HEK293 (cell line): ENCODE measurements around the gene DIP2A.

ENCODE experiments used
- CTCF ChIA-PET: fragments of 350-600 bp; formaldehyde crosslinking; extraction: SDS; loops from one replicate; lab custom pipeline; 2021; ENCODE audit warnings: antibody characterized with exemption; lab: Yijun Ruan, JAX
- POLR2A ChIA-PET: fragments of 300-600 bp; formaldehyde crosslinking; extraction: SDS; loops from one replicate; lab custom pipeline; 2020; ENCODE audit warnings: antibody characterized with exemption, inconsistent platforms; lab: Yijun Ruan, JAX
- H3K27ac ChIP-seq: fragments of 200-500 bp; sonication (Bioruptor generic); 2 replicates; pipeline ENCODE4 v1.5.1; 2014; ENCODE audit warnings: low read depth, low read length, control low read depth, inconsistent platforms; ENCODE audit errors: extremely low read depth
- H3K36me3 ChIP-seq, 2 experiments: fragments of 200-500 bp in 1 of 2; sonication (Bioruptor generic) in 1 of 2; 1 replicate in 1 of 2; 2 replicates in 1 of 2; pipeline ENCODE4 v1.5.1; 2014 to 2017; ENCODE audit warnings: inconsistent platforms in 2 of 2, low read length in 2 of 2; ENCODE audit not compliant: control insufficient read depth in 2 of 2, insufficient read depth in 1 of 2
- H3K4me1 ChIP-seq: fragments of 200-500 bp; sonication (Bioruptor generic); 2 replicates; pipeline ENCODE4 v1.5.1; 2014; ENCODE audit warnings: mild to moderate bottlenecking, low read length, inconsistent platforms; ENCODE audit not compliant: control insufficient read depth, insufficient read depth
- H3K4me3 ChIP-seq: 2 replicates; pipeline ENCODE4 v1.5.1; 2011; ENCODE audit warnings: low read depth, mild to moderate bottlenecking, control low read depth, low read length, moderate library complexity
- H3K9me3 ChIP-seq: fragments of 200-500 bp; sonication (Bioruptor generic); 2 replicates; pipeline ENCODE4 v1.5.1; 2014; ENCODE audit warnings: low read depth, low read length, inconsistent platforms; ENCODE audit not compliant: control insufficient read depth, insufficient read depth
- BCL11B ChIP-seq: fragments of 450-650 bp; formaldehyde crosslinking; IDR thresholded peaks from 2 replicates; pipeline ENCODE4 v1.5.1; 2016; ENCODE audit warnings: low read depth, missing biosample characterization, missing genetic modification characterization
- GLI2 ChIP-seq: fragments of 450-650 bp; formaldehyde crosslinking; IDR thresholded peaks from 2 replicates; pipeline ENCODE4; 2017; ENCODE audit warnings: missing biosample characterization, missing genetic modification characterization, low read depth, borderline replicate concordance
- KLF17 ChIP-seq: fragments of 450-650 bp; formaldehyde crosslinking; IDR thresholded peaks from 2 replicates; pipeline ENCODE4 v1.5.1; 2016; ENCODE audit warnings: missing biosample characterization, missing genetic modification characterization
- KLF9 ChIP-seq: fragments of 450-650 bp; formaldehyde crosslinking; IDR thresholded peaks from 2 replicates; pipeline ENCODE4 v1.5.1; 2016; ENCODE audit warnings: missing biosample characterization, missing genetic modification characterization, low read depth
- PRDM1 ChIP-seq: fragments of 450-650 bp; formaldehyde crosslinking; IDR thresholded peaks from 2 replicates; pipeline ENCODE4; 2016; ENCODE audit warnings: missing biosample characterization, missing genetic modification characterization
- PRDM6 ChIP-seq: fragments of 450-650 bp; formaldehyde crosslinking; IDR thresholded peaks from 2 replicates; pipeline ENCODE4 v1.5.1; 2017; ENCODE audit warnings: missing biosample characterization, missing genetic modification characterization
- SP2 ChIP-seq: fragments of 450-650 bp; formaldehyde crosslinking; IDR thresholded peaks from 2 replicates; pipeline ENCODE4 v1.5.1; 2016; ENCODE audit warnings: missing biosample characterization, missing genetic modification characterization
- ZBTB10 ChIP-seq: fragments of 450-650 bp; formaldehyde crosslinking; IDR thresholded peaks from 2 replicates; pipeline ENCODE4 v1.5.1; 2016; ENCODE audit warnings: missing biosample characterization, missing genetic modification characterization
- ZBTB17 ChIP-seq: fragments of 450-650 bp; formaldehyde crosslinking; IDR thresholded peaks from 2 replicates; pipeline ENCODE4 v1.5.1; 2016; ENCODE audit warnings: missing biosample characterization, missing genetic modification characterization
- ZEB2 ChIP-seq: fragments of 450-650 bp; formaldehyde crosslinking; IDR thresholded peaks from 2 replicates; pipeline ENCODE4 v1.5.1; 2016; ENCODE audit warnings: missing biosample characterization, missing genetic modification characterization
- ZIC2 ChIP-seq: fragments of 450-650 bp; formaldehyde crosslinking; IDR thresholded peaks from 2 replicates; pipeline ENCODE4 v1.5.1; 2016; ENCODE audit warnings: missing biosample characterization, missing genetic modification characterization
- ZNF302 ChIP-seq: fragments of 450-650 bp; formaldehyde crosslinking; IDR thresholded peaks from 2 replicates; pipeline ENCODE4 v1.5.1; 2016; ENCODE audit warnings: missing biosample characterization, missing genetic modification characterization, low read depth
- ZNF433 ChIP-seq: fragments of 450-650 bp; formaldehyde crosslinking; IDR thresholded peaks from 2 replicates; pipeline ENCODE4 v1.5.1; 2016; ENCODE audit warnings: missing biosample characterization, missing genetic modification characterization, low read depth
- ZNF449 ChIP-seq: fragments of 450-650 bp; formaldehyde crosslinking; IDR thresholded peaks from 2 replicates; pipeline ENCODE4 v1.5.1; 2017; ENCODE audit warnings: missing biosample characterization, mild to moderate bottlenecking, missing genetic modification characterization, moderate library complexity
- ZNF48 ChIP-seq: fragments of 450-650 bp; formaldehyde crosslinking; IDR thresholded peaks from 2 replicates; pipeline ENCODE4 v1.5.1; 2016; ENCODE audit warnings: missing biosample characterization, missing genetic modification characterization
- ZNF501 ChIP-seq: fragments of 450-650 bp; formaldehyde crosslinking; IDR thresholded peaks from 2 replicates; pipeline ENCODE4 v1.5.1; 2016; ENCODE audit warnings: missing biosample characterization, missing genetic modification characterization
- ZNF670 ChIP-seq: fragments of 450-650 bp; formaldehyde crosslinking; IDR thresholded peaks from 2 replicates; pipeline ENCODE4 v1.5.1; 2016; ENCODE audit warnings: missing biosample characterization, missing genetic modification characterization, low read depth
- ZNF701 ChIP-seq: fragments of 450-650 bp; formaldehyde crosslinking; IDR thresholded peaks from 2 replicates; pipeline ENCODE4 v1.5.1; 2016; ENCODE audit warnings: missing biosample characterization, missing genetic modification characterization
- ZNF768 ChIP-seq: fragments of 450-650 bp; formaldehyde crosslinking; IDR thresholded peaks from 2 replicates; pipeline ENCODE4 v1.5.1; 2018; ENCODE audit warnings: missing biosample characterization, mild to moderate bottlenecking, missing genetic modification characterization
- ZNF785 ChIP-seq: fragments of 450-650 bp; formaldehyde crosslinking; IDR thresholded peaks from 2 replicates; pipeline ENCODE4 v1.5.1; 2016; ENCODE audit warnings: missing biosample characterization, missing genetic modification characterization
- ZSCAN16 ChIP-seq: fragments of 450-650 bp; formaldehyde crosslinking; IDR thresholded peaks from 2 replicates; pipeline ENCODE4 v1.5.1; 2016; ENCODE audit warnings: missing biosample characterization, missing genetic modification characterization
- TF ChIP-seq, protein P1 (sequence below): fragments of 450-650 bp; formaldehyde crosslinking; IDR thresholded peaks from 2 replicates; pipeline ENCODE4 v1.5.1; 2017; ENCODE audit warnings: missing biosample characterization, missing genetic modification characterization
- TF ChIP-seq, protein P2 (sequence below): fragments of 450-650 bp; formaldehyde crosslinking; IDR thresholded peaks from 2 replicates; pipeline ENCODE4 v1.5.1; 2016; ENCODE audit warnings: missing biosample characterization, missing genetic modification characterization

The DIP2A gene

GRCh38 chr21:46459356-46460112 is 843 bp downstream of the DIP2A start:
- H3K9me3 ChIP-seq: no peaks in the 10 kb centered on the region
- POLR2A ChIA-PET: interaction anchor here (0.5 to 2.5 kb wide), 3 partner anchors 11 to 176 kb away, joined by 4 to 11 read pairs (median 4); partner anchors contain the start of gene PRMT2
- CTCF ChIA-PET: interaction anchor here (1.6 kb wide), 1 partner anchor 10 kb away, joined by 8 read pairs; no protein-coding TSS in a partner anchor
- peak overlapping the region; percentile 86 for H3K4me3 ChIP-seq
- peak overlapping the region; percentile 72; the same call in 1 of the 2 replicates for H3K27ac ChIP-seq
- H3K4me1 ChIP-seq: 0 out of 2 replicates have a peak, but pooled peaks cover 3% of the 10 kb centered on the region
- H3K36me3 ChIP-seq: peaks cover 15 to 36% of the 10 kb centered on the region in 2 experiments; a peak in 2 of 3 replicates
- no peak for TF ChIP-seq ZNF48 (tag by site-specific recombination)
- TF ChIP-seq KLF9: peak; percentile 11; the same call in 1 of the 2 replicates
- TF ChIP-seq ZNF501 (tag by site-specific recombination): no peak
- no peak for TF ChIP-seq ZNF670 (tag by site-specific recombination)
- no peak for TF ChIP-seq ZBTB17 (tag by site-specific recombination)
- TF ChIP-seq PRDM6 (tag by site-specific recombination): no peak
- no peak for TF ChIP-seq ZSCAN16 (tag by site-specific recombination)
- peak; percentile 47; the same call in 1 of the 2 replicates for TF ChIP-seq ZEB2 (tag by site-specific recombination)
- TF ChIP-seq PRDM1 (tag by site-specific recombination): no peak
- TF ChIP-seq KLF17 (tag by site-specific recombination): no peak
- TF ChIP-seq, protein P1, sequence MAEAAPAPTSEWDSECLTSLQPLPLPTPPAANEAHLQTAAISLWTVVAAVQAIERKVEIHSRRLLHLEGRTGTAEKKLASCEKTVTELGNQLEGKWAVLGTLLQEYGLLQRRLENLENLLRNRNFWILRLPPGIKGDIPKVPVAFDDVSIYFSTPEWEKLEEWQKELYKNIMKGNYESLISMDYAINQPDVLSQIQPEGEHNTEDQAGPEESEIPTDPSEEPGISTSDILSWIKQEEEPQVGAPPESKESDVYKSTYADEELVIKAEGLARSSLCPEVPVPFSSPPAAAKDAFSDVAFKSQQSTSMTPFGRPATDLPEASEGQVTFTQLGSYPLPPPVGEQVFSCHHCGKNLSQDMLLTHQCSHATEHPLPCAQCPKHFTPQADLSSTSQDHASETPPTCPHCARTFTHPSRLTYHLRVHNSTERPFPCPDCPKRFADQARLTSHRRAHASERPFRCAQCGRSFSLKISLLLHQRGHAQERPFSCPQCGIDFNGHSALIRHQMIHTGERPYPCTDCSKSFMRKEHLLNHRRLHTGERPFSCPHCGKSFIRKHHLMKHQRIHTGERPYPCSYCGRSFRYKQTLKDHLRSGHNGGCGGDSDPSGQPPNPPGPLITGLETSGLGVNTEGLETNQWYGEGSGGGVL (tag by site-specific recombination): no peak
- TF ChIP-seq ZBTB10 (tag by site-specific recombination): 0 out of 2 replicates have a peak, but pooled peaks have one; percentile 20
- no peak for TF ChIP-seq ZNF701
- TF ChIP-seq, protein P2, sequence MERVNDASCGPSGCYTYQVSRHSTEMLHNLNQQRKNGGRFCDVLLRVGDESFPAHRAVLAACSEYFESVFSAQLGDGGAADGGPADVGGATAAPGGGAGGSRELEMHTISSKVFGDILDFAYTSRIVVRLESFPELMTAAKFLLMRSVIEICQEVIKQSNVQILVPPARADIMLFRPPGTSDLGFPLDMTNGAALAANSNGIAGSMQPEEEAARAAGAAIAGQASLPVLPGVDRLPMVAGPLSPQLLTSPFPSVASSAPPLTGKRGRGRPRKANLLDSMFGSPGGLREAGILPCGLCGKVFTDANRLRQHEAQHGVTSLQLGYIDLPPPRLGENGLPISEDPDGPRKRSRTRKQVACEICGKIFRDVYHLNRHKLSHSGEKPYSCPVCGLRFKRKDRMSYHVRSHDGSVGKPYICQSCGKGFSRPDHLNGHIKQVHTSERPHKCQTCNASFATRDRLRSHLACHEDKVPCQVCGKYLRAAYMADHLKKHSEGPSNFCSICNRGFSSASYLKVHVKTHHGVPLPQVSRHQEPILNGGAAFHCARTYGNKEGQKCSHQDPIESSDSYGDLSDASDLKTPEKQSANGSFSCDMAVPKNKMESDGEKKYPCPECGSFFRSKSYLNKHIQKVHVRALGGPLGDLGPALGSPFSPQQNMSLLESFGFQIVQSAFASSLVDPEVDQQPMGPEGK: peak; percentile 54
- no peak for TF ChIP-seq ZNF768 (tag by site-specific recombination)
- TF ChIP-seq ZNF785: no peak
- TF ChIP-seq GLI2 (tag by site-specific recombination): peak; percentile 20; the same call in 1 of the 2 replicates
- peak; percentile 34; the same call in 1 of the 2 replicates for TF ChIP-seq BCL11B
- TF ChIP-seq SP2 (tag by site-specific recombination): peak; percentile 15; the same call in 1 of the 2 replicates
- no peak for TF ChIP-seq ZNF433
- peak; percentile 85 for TF ChIP-seq ZNF449 (tag by site-specific recombination)
- peak; percentile 63; the same call in 1 of the 2 replicates for TF ChIP-seq ZIC2
- no peak for TF ChIP-seq ZNF302 (tag by site-specific recombination)
